ACHN (cell line): Measurements from ENCODE around the gene OSCP1.

ENCODE experiments used
- DNase-seq: peaks from one replicate; pipeline ENCODE4 v3.0.0-alpha.2; 2015
- in situ Hi-C: cut with HindIII; loops from 2 replicates; pipeline ENCODE4 v1.10.0; 2017; ENCODE audit warnings: low sequenced_read_pairs, low pct_ligation_motif_present, low pct_unique_long_range_greater_than_20kb

OSCP1 gene

DNA sequence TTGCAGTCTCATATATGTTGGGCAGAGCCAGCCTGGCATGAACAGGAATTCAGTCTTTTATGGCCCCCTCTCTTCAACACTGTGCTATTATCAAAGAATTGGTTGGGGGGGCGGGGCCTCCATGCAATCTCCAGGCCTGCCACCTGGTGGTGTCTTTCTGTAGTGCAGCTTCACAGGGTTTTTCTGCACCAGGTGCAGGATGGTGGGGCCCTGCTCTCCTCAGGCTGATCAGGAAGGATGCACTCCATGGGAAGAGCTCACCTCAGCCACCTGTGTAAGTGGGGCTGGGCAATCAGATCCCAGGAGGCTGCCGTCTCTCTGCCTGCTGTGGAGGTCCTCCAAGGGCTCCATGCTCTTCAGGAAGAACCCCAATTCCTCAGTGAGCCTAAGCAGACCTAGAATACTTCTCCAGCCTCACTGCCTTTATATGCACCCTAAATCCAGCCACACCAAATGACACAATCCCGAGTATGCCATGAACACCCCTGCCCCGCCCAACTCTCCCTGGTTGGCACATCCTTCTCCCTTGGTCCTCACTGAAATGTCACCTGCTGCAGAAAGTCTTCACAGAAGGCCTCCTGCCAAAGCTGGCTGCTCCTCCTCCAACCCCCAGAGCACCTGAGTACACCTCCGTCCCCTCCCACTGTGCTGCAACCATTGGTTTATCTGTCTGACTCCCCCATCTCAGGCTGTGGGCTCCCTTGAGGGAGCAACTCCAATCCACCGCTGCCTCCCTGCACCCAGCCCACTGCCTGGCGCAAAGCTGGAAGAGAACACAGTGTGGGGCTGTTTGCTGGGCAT, 81.0 kb downstream of the OSCP1 start:
- DNase-seq: peak; percentile 66
- in situ Hi-C loops: no loop called here
